ENCODE results near the gene DYRK1A. TPM values are rescaled to one million over a fixed set of nuclear protein-coding genes. Genes with fewer than 3 reads are reported as not detected.
"Not testable (repeated sequence)": the region's sequence is repeated elsewhere in the genome, so short reads cannot be mapped to it uniquely, and the experiment has no call there.

DYRK1A gene
- total RNA-seq, 1 experiment from 2014 or later: 79.8 TPM

- DNase-seq (ENCODE audit: low read depth): no peak
Measured at GRCh38 chr21:37527716-37528115, 161.1 kb downstream of the DYRK1A start.

GRCh38 chr21:37528150-37528937 lies 161.8 kb downstream of the DYRK1A start:
- DNase-seq (ENCODE audit: low read depth): no peak

- no peak for DNase-seq (ENCODE audit: low read depth)
Measured at GRCh38 chr21:37529649-37530048, 163.1 kb downstream of the DYRK1A start.

GRCh38 chr21:37530901-37531351 lies 164.4 kb downstream of the DYRK1A start:
- DNase-seq (ENCODE audit: low read depth): no peak

GRCh38 chr21:37531431-37531932 lies 164.9 kb downstream of the DYRK1A start:
- no peak for DNase-seq (ENCODE audit: low read depth)

GRCh38 chr21:37532868-37533780 lies 166.6 kb downstream of the DYRK1A start:
- DNase-seq (ENCODE audit: low read depth): peak; percentile 83

- DNase-seq (ENCODE audit: low read depth): no peak
Measured at GRCh38 chr21:37534431-37534830, 167.9 kb downstream of the DYRK1A start.

- no peak for DNase-seq (ENCODE audit: low read depth)
Measured at GRCh38 chr21:37535130-37535529, 168.6 kb downstream of the DYRK1A start.

GRCh38 chr21:37535672-37536071 lies 169.1 kb downstream of the DYRK1A start:
- DNase-seq (ENCODE audit: low read depth): no peak

GRCh38 chr21:37536616-37537278 lies 170.2 kb downstream of the DYRK1A start:
- DNase-seq (ENCODE audit: low read depth): no peak

GRCh38 chr21:37537391-37537996 lies 170.9 kb downstream of the DYRK1A start:
- no peak for DNase-seq (ENCODE audit: low read depth)

GRCh38 chr21:37538971-37539590 lies 172.5 kb downstream of the DYRK1A start:
- DNase-seq (ENCODE audit: low read depth): peak; percentile 34

GRCh38 chr21:37541128-37541527 lies 174.6 kb downstream of the DYRK1A start:
- not testable (repeated sequence) for DNase-seq (ENCODE audit: low read depth)

GRCh38 chr21:37542512-37542911 lies 175.9 kb downstream of the DYRK1A start:
- no peak for DNase-seq (ENCODE audit: low read depth)

GRCh38 chr21:37546299-37546908 lies 179.8 kb downstream of the DYRK1A start:
- DNase-seq (ENCODE audit: low read depth): no peak

- peak; percentile 71 for DNase-seq (ENCODE audit: low read depth)
Measured at GRCh38 chr21:37546949-37547614, 180.5 kb downstream of the DYRK1A start.

GRCh38 chr21:37547615-37548200 lies 181.1 kb downstream of the DYRK1A start:
- no peak for DNase-seq (ENCODE audit: low read depth)

- no peak for DNase-seq (ENCODE audit: low read depth)
Measured at GRCh38 chr21:37548521-37548981, 182.0 kb downstream of the DYRK1A start.

GRCh38 chr21:37549730-37550129 lies 183.2 kb downstream of the DYRK1A start:
- not testable (repeated sequence) for DNase-seq (ENCODE audit: low read depth)
